Central memory CD4-positive, alpha-beta T cell (primary cell): ENCODE measurements around the gene LATS1.
"Not testable (repeated sequence)": the region's sequence is repeated elsewhere in the genome, so short reads cannot be mapped to it uniquely, and the experiment has no call there.

Experiments used
- DNase-seq: peaks from one replicate; pipeline ENCODE4 v3.0.0; 2022

Gene LATS1

GRCh38 chr6:149728499-149729234 is 10.8 kb upstream of the LATS1 start:
- no peak for DNase-seq

GRCh38 chr6:149727793-149728498 is 10.0 kb upstream of the LATS1 start:
- no peak for DNase-seq

- no peak for DNase-seq
Measured at GRCh38 chr6:149725785-149726184, 7.9 kb upstream of the LATS1 start.

- peak; percentile 29 for DNase-seq
Measured at GRCh38 chr6:149723771-149724417, 6.0 kb upstream of the LATS1 start.

GRCh38 chr6:149723262-149723661 is 5.4 kb upstream of the LATS1 start:
- no peak for DNase-seq

GRCh38 chr6:149719531-149719930 is 1.6 kb upstream of the LATS1 start:
- no peak for DNase-seq

- no peak for DNase-seq
Measured at GRCh38 chr6:149717255-149717587, 680 bp downstream of the LATS1 start.

GRCh38 chr6:149716181-149716963 is 1.5 kb downstream of the LATS1 start:
- no peak for DNase-seq

- no peak for DNase-seq
Measured at GRCh38 chr6:149714442-149714841, 3.5 kb downstream of the LATS1 start.

GRCh38 chr6:149711711-149712110 is 6.2 kb downstream of the LATS1 start:
- no peak for DNase-seq

- DNase-seq = no peak
Measured at GRCh38 chr6:149701714-149702113, 16.2 kb downstream of the LATS1 start.

- no peak for DNase-seq
Measured at GRCh38 chr6:149699150-149699549, 18.8 kb downstream of the LATS1 start.

- DNase-seq = no peak
Measured at GRCh38 chr6:149698175-149698574, 19.7 kb downstream of the LATS1 start.

GRCh38 chr6:149696901-149697300 is 21.0 kb downstream of the LATS1 start:
- DNase-seq = no peak

GRCh38 chr6:149694921-149695320 is 23.0 kb downstream of the LATS1 start:
- DNase-seq = no peak

GRCh38 chr6:149691201-149691600 is 26.7 kb downstream of the LATS1 start:
- DNase-seq = no peak

- DNase-seq = no peak
Measured at GRCh38 chr6:149686230-149686629, 31.7 kb downstream of the LATS1 start.

GRCh38 chr6:149683256-149683859 is 34.5 kb downstream of the LATS1 start:
- no peak for DNase-seq

- DNase-seq = not testable (repeated sequence)
Measured at GRCh38 chr6:149681845-149682244, 36.1 kb downstream of the LATS1 start.

- no peak for DNase-seq
Measured at GRCh38 chr6:149681209-149681608, 36.7 kb downstream of the LATS1 start.

- no peak for DNase-seq
Measured at GRCh38 chr6:149680503-149680902, 37.4 kb downstream of the LATS1 start.

- DNase-seq = not testable (repeated sequence)
Measured at GRCh38 chr6:149672265-149672664, 45.6 kb downstream of the LATS1 start.

GRCh38 chr6:149660028-149660427 is 57.9 kb downstream of the LATS1 start:
- no peak for DNase-seq
